ENCODE data around the gene ANXA5.

Gene ANXA5

DNA sequence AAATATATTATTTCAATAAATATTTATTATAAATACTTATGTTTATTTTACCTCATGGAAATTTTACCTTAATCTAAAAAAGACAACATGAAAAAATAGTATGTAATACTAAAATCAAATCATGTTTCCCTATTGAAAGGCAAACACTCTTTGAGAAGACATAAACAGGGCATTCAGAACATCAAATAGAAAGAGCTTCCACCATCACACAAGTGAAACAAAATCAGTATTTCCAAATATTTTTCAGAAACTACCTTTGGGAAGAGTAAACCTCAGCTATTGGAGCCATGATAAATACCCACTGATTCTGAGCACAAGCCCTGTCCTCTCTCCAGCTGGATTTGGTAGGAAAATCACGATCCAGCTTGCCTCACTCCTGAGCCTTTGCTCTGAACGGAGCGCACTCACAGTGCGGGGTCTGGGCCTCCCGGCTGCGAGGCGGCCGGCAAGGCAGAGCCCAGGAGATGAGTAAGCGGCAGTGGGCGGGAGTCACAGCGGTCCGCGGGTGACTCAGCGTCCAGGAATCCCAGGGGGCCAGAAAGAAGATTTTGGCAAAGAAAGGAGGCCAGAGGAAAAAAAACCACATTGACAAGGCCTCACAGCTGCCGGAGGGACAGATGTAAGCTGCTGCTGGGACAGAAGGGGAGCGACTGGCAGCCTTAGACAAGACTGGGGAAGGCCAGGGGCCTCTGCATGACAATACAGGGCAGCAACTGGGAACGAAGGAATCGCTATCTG is 14.7 kb upstream of the ANXA5 start:
- DNase-seq, result no peak

GRCh38 chr4:121709766-121710405 is 13.1 kb upstream of the ANXA5 start:
- DNase-seq, result no peak

DNA sequence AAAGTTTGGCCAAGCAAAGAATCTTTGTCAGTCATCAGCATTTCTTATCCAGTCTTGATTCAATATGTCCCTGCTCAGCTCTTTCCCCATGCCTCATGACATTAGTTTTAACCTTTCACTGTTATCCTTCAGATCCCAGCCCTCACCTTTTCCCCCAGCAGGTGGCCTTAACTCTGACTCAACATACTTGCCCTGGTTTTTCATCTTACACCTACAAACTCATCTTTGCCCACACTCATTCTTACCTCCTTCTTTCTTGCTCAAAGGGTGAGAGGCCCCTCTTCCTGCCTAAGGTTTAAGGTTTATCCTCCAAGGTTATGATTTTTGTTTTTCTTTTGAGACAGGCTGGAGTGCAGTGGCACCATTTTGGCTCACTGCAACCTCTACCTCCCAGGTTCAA is 10.6 kb upstream of the ANXA5 start:
- no peak for DNase-seq

- no peak for DNase-seq
Measured at GRCh38 chr4:121706595-121707021, 9.8 kb upstream of the ANXA5 start.

DNA sequence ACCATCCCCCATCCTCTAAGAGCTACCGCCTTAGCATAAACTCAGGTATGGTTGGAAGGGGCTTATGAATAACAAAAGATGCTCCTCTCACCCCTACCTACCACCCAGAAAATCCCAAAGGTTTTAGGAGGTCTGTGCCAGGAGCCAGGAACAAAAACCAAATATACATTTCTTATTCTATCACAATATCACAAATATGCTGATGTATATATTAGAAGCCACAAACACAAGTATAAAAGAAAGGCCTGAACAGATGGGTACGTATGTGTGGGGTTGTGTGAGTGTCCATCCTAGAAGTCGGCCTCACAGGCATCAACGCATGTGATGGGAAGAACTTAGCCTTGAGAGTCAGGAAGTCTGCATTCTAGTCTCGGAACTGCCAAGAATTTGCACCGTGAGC is 8.7 kb upstream of the ANXA5 start:
- no peak for DNase-seq

DNA sequence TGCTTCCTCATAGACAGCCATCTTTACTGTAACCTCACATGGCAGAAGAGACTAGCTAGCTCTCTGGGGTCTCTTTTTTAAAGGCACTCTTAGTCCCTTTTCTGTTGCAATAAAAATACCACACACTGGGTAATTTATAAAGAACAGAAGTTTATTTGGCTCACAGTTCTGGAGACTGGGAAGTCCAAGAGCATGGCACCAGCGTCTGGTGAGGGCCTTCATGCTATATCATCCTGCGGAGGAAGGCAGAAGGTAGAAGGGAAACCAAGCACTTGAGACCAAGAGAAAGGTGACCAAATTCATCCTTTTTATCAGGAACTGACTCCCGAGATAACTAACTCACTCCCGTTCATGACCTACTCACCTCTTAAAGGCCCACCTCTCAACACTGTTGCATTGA is 5.4 kb upstream of the ANXA5 start:
- DNase-seq, result no peak

DNA sequence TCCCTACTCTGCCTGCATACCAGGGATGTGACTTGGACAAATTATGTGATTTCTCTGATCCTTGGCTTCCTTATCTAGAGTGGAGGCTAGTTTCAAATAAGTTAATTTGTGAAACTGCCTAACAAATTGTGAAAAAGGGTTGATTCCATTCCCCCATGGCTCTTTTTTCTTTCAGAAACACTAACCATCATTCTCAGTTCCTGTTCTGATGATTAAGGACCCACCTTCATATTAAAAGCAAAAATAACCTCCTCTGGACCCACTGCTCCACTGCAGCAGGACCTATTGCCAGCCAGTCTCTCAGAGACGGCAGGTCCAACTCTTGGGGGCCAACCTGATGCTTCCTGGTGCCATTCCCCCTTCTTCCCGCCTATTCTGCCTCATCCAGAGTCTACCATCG is 4.5 kb upstream of the ANXA5 start:
- no peak for DNase-seq

DNA sequence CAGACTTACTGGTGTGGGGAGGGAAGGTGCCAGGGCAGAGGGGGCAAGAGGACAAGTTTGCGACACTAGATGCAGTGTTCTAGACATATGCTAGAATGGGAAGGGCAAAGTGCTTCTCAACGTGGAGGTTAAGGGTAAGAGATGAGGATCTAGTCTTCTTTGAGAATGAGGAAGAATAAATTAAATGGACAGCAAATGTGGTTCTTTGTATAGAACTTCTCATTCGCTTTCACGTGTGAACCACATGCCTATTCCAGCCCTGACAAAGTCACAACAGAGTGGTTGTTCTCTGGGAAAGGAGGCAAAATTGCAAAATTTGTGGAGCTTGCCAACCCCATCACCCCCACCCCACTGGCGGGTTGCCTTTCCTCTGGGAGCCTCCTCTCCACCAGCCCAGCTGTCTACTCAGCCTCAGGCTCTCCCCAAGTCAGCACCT is 1.5 kb upstream of the ANXA5 start:
- no peak for DNase-seq

- no peak for DNase-seq
Measured at GRCh38 chr4:121697564-121697963, 784 bp upstream of the ANXA5 start.

- no peak for DNase-seq
Measured at GRCh38 chr4:121696170-121696580, 605 bp downstream of the ANXA5 start.

GRCh38 chr4:121693886-121694285 is 2.9 kb downstream of the ANXA5 start:
- no peak for DNase-seq

GRCh38 chr4:121693450-121693849 is 3.3 kb downstream of the ANXA5 start:
- DNase-seq, result no peak

DNA sequence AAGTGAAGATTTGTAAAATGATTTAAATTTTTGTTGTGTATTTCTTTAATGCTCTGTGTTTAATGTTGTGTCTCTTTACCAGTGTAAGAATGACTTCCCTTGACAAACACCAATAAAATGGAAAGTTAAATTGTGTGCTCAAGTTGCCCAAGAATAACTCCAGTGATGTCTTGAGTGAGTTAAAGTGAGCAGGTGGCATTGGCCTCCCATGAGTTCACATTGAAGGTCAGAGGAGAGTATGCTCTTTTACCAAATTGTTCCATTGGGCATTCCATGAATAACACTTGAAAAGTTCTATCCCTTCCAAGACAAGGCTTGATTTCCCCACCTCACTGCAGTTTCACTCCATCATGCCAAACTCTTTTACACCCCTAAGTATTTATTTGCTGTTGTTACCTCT is 4.5 kb downstream of the ANXA5 start:
- DNase-seq, result no peak

- no peak for DNase-seq
Measured at GRCh38 chr4:121690001-121690400, 6.8 kb downstream of the ANXA5 start.

DNA sequence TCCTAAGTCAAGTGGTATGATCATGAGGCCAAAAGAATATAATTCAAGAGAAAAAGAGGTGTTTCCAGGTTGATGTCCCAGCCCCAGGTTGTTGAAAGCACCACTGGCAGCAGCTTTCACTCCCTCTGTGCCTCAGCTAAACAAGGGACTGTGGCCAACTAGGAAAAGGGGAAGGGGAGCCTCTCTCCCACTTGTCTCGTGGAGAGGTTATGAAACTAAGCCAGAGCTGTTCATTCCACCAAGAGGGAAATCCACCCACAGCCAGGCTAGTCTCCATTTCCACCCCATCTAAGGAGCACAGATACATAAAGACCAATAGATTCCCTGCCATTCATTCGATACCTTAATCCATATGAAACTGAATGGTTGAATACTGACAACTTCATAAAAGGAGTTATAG is 8.1 kb downstream of the ANXA5 start:
- DNase-seq, result no peak

DNA sequence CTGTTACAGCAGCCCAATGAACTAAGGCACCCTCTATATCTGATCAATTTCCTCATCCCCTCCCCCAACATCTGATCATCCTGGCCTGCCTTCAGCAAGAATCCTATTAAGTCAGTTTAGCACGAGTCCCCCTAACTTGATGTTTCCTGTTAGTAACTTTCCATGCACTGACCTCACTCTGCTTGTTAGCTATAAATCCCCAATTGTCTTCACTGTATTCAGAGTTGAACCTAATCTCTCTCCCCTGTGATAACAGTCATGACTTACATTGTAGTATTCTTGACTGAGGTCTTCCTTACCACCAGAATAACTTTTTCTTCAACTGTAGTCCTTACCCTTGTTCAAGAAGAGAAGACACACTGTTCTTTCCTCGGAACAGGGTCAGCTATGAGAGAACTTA is 8.5 kb downstream of the ANXA5 start:
- DNase-seq, result no peak

DNA sequence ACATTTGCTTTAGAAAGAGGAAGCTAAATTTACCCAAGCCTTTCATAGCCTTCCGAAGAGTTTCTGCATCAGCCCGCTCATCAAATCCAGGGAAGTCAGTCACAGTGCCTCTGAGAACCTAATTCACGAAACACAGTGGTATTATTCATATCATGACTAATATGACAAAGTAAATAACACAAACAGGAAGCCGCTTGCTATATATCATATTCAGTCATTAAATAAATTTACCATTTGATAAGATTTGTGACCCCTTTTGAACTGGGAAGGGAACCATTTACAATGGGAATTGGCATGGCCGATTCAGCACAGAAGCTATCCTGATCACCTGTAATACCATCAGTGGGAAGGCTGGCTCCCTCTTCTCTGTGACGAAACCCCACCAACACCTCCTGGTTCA is 10.5 kb downstream of the ANXA5 start:
- DNase-seq, result no peak

- no peak for DNase-seq
Measured at GRCh38 chr4:121685257-121685656, 11.5 kb downstream of the ANXA5 start.

DNA sequence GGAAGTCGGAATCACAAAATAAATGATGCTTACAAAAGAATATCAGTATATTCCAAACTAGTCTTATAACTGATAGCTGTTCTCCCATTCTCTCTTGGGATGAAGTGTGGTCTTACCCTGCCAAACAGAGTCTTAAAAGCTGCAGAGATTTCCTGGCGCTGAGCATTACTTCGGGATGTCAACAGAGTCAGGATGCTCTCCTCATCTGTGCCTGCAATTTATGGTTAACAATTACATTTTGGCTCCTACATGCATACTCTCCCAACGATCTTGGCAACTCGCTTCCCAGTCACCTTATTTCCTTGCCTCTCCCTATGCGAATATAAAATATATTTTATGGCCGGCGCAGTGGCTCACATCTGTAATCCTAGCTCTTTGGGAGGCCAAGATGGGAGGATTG is 12.2 kb downstream of the ANXA5 start:
- no peak for DNase-seq

DNA sequence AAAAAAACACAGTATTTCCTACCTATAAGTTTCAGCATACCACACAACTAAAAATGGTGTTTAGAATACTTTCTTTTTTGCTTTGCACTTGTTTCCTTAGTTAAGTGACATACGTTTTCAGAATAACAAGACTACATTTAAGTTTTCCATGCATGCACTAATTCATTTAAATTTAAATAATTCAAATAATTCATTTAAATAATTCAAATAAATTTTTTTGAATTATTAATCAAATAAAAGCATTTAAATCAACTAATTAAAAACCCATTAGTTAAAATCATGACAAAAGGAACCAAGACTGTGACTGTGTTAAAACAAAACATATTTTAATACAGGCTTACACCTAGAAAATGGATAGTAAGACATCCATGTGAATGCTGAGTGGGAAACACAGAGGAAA is 12.8 kb downstream of the ANXA5 start:
- DNase-seq, result no peak

DNA sequence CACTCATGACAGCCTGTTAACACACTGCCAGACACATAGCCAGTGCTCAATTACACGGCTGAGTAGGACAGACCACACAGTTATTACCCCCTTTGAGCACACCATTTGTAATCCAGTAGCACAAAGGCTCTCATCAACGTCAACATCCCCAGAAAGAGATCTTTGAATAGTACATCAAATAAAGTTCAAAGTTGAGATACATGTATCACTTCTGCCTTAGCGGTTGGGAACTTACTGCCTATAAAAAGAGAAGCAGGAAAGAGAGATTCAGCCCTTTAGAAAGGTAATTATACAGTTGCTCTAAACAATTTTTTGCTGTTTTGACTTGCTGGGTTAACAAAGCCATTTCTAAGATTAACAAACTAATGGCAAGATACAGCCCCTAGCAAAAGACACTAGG is 16.2 kb downstream of the ANXA5 start:
- DNase-seq, result no peak

- DNase-seq, result no peak
Measured at GRCh38 chr4:121679951-121680350, 16.8 kb downstream of the ANXA5 start.

GRCh38 chr4:121679267-121679666 is 17.5 kb downstream of the ANXA5 start:
- no peak for DNase-seq

- DNase-seq, result no peak
Measured at GRCh38 chr4:121677524-121677923, 19.3 kb downstream of the ANXA5 start.
